H1 (cell line): ENCODE measurements around the gene GMIP. TPM values are rescaled to one million over a fixed set of nuclear protein-coding genes. Genes with fewer than 3 reads are reported as not detected.

ENCODE experiments used
- EP300 ChIP-seq, 2 experiments: IDR thresholded peaks; 1 replicate in 1 of 2; 2 replicates in 1 of 2; pipeline ENCODE4 v1.6.1; 2011 to 2012; ENCODE audit warnings: low read depth in 2 of 2, low read length in 2 of 2, mild to moderate bottlenecking in 2 of 2, borderline replicate concordance in 1 of 2, inconsistent platforms in 1 of 2, moderate library complexity in 1 of 2
- GTF2F1 ChIP-seq: IDR thresholded peaks from 2 replicates; pipeline ENCODE4 v1.6.1; 2012; ENCODE audit warnings: low read depth, low read length, improper control_type of control experiment, borderline replicate concordance
- NRF1 ChIP-seq: IDR thresholded peaks from 2 replicates; pipeline ENCODE4 v1.6.1; 2011; ENCODE audit warnings: mild to moderate bottlenecking, low read depth, low read length, improper control_type of control experiment
- POU5F1 ChIP-seq: IDR thresholded peaks from 2 replicates; pipeline ENCODE4 v1.6.1; 2011; ENCODE audit warnings: low read depth, mild to moderate bottlenecking, low read length, moderate library complexity
- RFX5 ChIP-seq: IDR thresholded peaks from 2 replicates; pipeline ENCODE4 v1.6.1; 2011; ENCODE audit warnings: low read depth, low read length, improper control_type of control experiment, borderline replicate concordance
- RNF2 ChIP-seq: fragments of 200-900, 300-1000 bp; sonication (generic); IDR thresholded peaks from 2 replicates; pipeline ENCODE4 v1.7.1; 2016; ENCODE audit warnings: borderline replicate concordance, low read depth, mild to moderate bottlenecking, antibody characterized with exemption, low read length; ENCODE audit not compliant: poor library complexity, severe bottlenecking; ENCODE audit errors: missing control alignments
- SIX5 ChIP-seq: IDR thresholded peaks from 2 replicates; pipeline ENCODE4 v1.6.1; 2011; ENCODE audit warnings: mild to moderate bottlenecking, low read depth, low read length
- polyA plus RNA-seq, 7 experiments: library from polyadenylated mRNA; depleted of rRNA in 3 of 7; stranded (reverse) in 5 of 7; unstranded in 2 of 7; fragments of >200 nt in 5 of 7; fragments of 200-250 nt in 2 of 7; gene quantifications; 1 replicate in 5 of 7; 2 replicates in 1 of 7; 4 replicates in 1 of 7; pipeline versions ENCODE4 v1.2.1 to v1.2.3, GENCODE V29; 2011 to 2013; ENCODE audit warnings: missing spikeins in 2 of 7, mixed read lengths in 2 of 7
- total RNA-seq: library from RNA; stranded (reverse); fragmentation: NEBNext Ultra II Directional; extraction: Animal tissue kit (Norgen Biotek cat#: 25700); gene quantifications from 2 replicates; pipeline ENCODE4 v1.2.1, GENCODE V29; 2021

The GMIP gene
- total and polyA plus RNA-seq, 2 of the 8 experiments (the other 6 are each of a cell fraction or from before 2014, with no cell fraction given) = 5.7 to 18.1 TPM

- TF ChIP-seq RNF2 (no peak), SIX5 (no peak), POU5F1 (no peak), RFX5 (no peak), NRF1 (no peak), GTF2F1 (no peak), EP300 (IDR thresholded peaks at IDR 0.05; ENCODE audit: borderline replicate concordance in 1 of 2, low read depth in 2 of 2, low read length in 2 of 2) (no peak)
- TF ChIP-seq, all 59 proteins: peak for 0
Measured at GRCh38 chr19:19672816-19673215, 29.4 kb upstream of the GMIP start (continued).
